Trophoblast cell (in vitro differentiated cells and primary cell): Measurements from ENCODE around the gene KLK7.

Source experiments
- DNase-seq, 2 donors: peaks; one replicate each; pipeline ENCODE4 v3.0.0-alpha.2; 2016
- H2AFZ ChIP-seq: 2 replicates; pipeline ENCODE4 v1.6.1; 2013; ENCODE audit warnings: low read length, moderate library complexity, mild to moderate bottlenecking; ENCODE audit not compliant: insufficient read depth, poor library complexity
- H2AK5ac ChIP-seq: 2 replicates; pipeline ENCODE4 v1.6.1; 2013; ENCODE audit warnings: mild to moderate bottlenecking, low read length
- H2BK120ac ChIP-seq: 2 replicates; pipeline ENCODE4 v1.6.1; 2013; ENCODE audit warnings: low read length, mild to moderate bottlenecking, moderate library complexity; ENCODE audit not compliant: insufficient read depth, poor library complexity
- H2BK12ac ChIP-seq: 2 replicates; pipeline ENCODE4 v1.6.1; 2013; ENCODE audit warnings: mild to moderate bottlenecking, low read length, moderate library complexity
- H2BK5ac ChIP-seq: 2 replicates; pipeline ENCODE4 v1.6.1; 2013; ENCODE audit warnings: low read length, low read depth, moderate library complexity, mild to moderate bottlenecking; ENCODE audit not compliant: poor library complexity
- H3K14ac ChIP-seq: 2 replicates; pipeline ENCODE4 v1.6.1; 2013; ENCODE audit warnings: mild to moderate bottlenecking, low read length
- H3K18ac ChIP-seq: 2 replicates; pipeline ENCODE4 v1.6.1; 2013; ENCODE audit warnings: mild to moderate bottlenecking, low read length
- H3K23ac ChIP-seq: 2 replicates; pipeline ENCODE4 v1.6.1; 2013; ENCODE audit warnings: low read length
- H3K27ac ChIP-seq: 2 replicates; pipeline ENCODE4 v1.5.1; 2013; ENCODE audit warnings: low read depth, mild to moderate bottlenecking, inconsistent platforms, low read length, moderate library complexity
- H3K27me3 ChIP-seq: 2 replicates; pipeline ENCODE4 v1.6.1; 2013; ENCODE audit warnings: inconsistent platforms, mild to moderate bottlenecking, low read length, moderate library complexity; ENCODE audit not compliant: insufficient read depth
- H3K36me3 ChIP-seq, 2 experiments: 1 replicate in 1 of 2; 2 replicates in 1 of 2; pipeline ENCODE4 v1.6.1; 2013; ENCODE audit warnings: low read length in 2 of 2, mild to moderate bottlenecking in 2 of 2, moderate library complexity in 1 of 2; ENCODE audit not compliant: insufficient read depth in 2 of 2, control insufficient read depth in 1 of 2
- H3K4ac ChIP-seq: 2 replicates; pipeline ENCODE4 v1.6.1; 2013; ENCODE audit warnings: low read depth, mild to moderate bottlenecking, low read length, moderate library complexity
- H3K4me1 ChIP-seq, 2 experiments: 1 replicate in 1 of 2; 2 replicates in 1 of 2; pipeline ENCODE4 v1.6.1; 2013; ENCODE audit warnings: low read length in 2 of 2, mild to moderate bottlenecking in 2 of 2, moderate library complexity in 1 of 2; ENCODE audit not compliant: insufficient read depth in 2 of 2, control insufficient read depth in 1 of 2
- H3K4me2 ChIP-seq: 2 replicates; pipeline ENCODE4 v1.6.1; 2013; ENCODE audit warnings: inconsistent platforms, mild to moderate bottlenecking, low read length, moderate library complexity
- H3K4me3 ChIP-seq: 2 replicates; pipeline ENCODE4 v1.5.1; 2013; ENCODE audit warnings: mild to moderate bottlenecking, low read depth, low read length, inconsistent platforms
- H3K79me1 ChIP-seq: one replicate; pipeline ENCODE4 v1.6.1; 2013; ENCODE audit warnings: low read length
- H3K79me2 ChIP-seq: 2 replicates; pipeline ENCODE4 v1.6.1; 2013; ENCODE audit warnings: low read length, mild to moderate bottlenecking; ENCODE audit not compliant: control insufficient read depth, insufficient read depth, poor library complexity
- H3K9ac ChIP-seq: 2 replicates; pipeline ENCODE4 v1.6.1; 2013; ENCODE audit warnings: mild to moderate bottlenecking, low read length
- H3K9me3 ChIP-seq: 2 replicates; pipeline ENCODE4 v1.6.1; 2013; ENCODE audit warnings: low read depth, mild to moderate bottlenecking, control low read depth, inconsistent platforms, low read length; ENCODE audit not compliant: insufficient read depth
- H4K12ac ChIP-seq: 2 replicates; pipeline ENCODE4 v1.6.1; 2013; ENCODE audit warnings: low read depth, mild to moderate bottlenecking, low read length, moderate library complexity
- H4K8ac ChIP-seq: 2 replicates; pipeline ENCODE4 v1.6.1; 2013; ENCODE audit warnings: low read depth, mild to moderate bottlenecking, low read length, moderate library complexity
- H4K91ac ChIP-seq: one replicate; pipeline ENCODE4 v1.6.1; 2013; ENCODE audit warnings: low read depth, mild to moderate bottlenecking, low read length, moderate library complexity
- WGBS: extraction: QIAGEN DNeasy Blood & Tissue Kit; methylation state at CpG from one replicate; pipeline ENCODE4 v1.1.7; 2013; ENCODE audit warnings: missing lambda C conversion rate; ENCODE audit not compliant: insufficient read length, insufficient coverage; ENCODE audit errors: extremely low coverage; 5-methylcytosine and 5-hydroxymethylcytosine counted together

Gene KLK7

DNA sequence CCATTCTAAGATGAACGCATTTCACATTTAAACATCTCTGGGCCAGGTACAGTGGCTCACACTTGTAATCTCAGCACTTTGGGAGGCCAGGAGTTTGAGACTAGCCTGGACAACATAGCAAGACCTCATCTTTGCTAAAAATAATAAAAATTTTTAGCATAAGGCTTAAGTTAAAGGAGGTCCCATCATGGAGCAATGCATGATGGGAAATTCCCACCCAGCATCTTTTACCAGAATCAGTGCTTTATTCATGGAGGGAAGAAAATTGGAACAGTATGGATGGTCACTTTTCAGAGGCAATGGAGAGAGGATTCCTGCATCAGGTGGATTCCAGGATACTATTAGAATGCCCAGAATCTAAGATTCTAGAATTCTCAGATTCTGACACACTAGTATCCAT, 21.5 kb upstream of the KLK7 start:
- H3K4ac ChIP-seq = no peak overlapping the region
- no peak overlapping the region for H2AK5ac ChIP-seq
- no peak overlapping the region for H2BK12ac ChIP-seq
- H3K36me3 ChIP-seq = no peaks in the 10 kb centered on the region
- H3K79me2 ChIP-seq = no peaks in the 10 kb centered on the region
- H3K23ac ChIP-seq = no peak overlapping the region
- DNase-seq = no peak
- H4K8ac ChIP-seq = no peak overlapping the region
- no peak overlapping the region for H2BK120ac ChIP-seq
- H3K4me2 ChIP-seq = no peak overlapping the region
- H2AFZ ChIP-seq = no peak overlapping the region
- no peaks in the 10 kb centered on the region for H3K27me3 ChIP-seq
- H3K9me3 ChIP-seq = peaks cover 3% of the 10 kb centered on the region
- H3K9ac ChIP-seq = no peak overlapping the region
- no peak overlapping the region for H4K91ac ChIP-seq
- WGBS = no CpG with 5 or more reads among the region's 1 CpG
- H2BK5ac ChIP-seq = no peak overlapping the region
- H3K27ac ChIP-seq = no peak overlapping the region
- H3K14ac ChIP-seq = no peak overlapping the region
- H3K79me1 ChIP-seq = no peaks in the 10 kb centered on the region
- H3K18ac ChIP-seq = no peak overlapping the region
- H3K4me3 ChIP-seq = no peak overlapping the region
- H3K4me1 ChIP-seq = peaks cover 12 to 13% of the 10 kb centered on the region in 2 experiments
- H4K12ac ChIP-seq = no peak overlapping the region

DNA sequence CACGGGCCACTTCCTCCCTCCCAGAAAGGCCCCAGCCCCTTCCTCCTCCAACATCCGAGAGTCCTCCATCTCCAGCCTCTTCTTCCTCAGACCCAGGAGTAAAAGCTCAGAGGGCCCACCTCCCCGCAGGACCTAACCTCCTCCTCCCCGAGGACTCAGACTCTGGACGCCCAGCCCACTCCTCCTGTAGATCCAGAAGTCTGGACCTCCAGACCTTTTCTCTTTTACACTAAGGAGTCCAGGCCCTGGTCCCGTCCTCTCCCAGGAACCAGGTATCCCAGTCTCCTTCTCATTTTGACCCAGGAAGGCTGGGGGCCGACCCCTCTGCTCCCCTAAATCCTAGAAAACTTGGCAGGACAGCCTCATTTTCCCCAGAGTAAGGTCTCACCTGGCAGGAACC, 19.6 kb upstream of the KLK7 start:
- no CpG with 5 or more reads among the region's 7 CpGs for WGBS
- DNase-seq = no peak
- no peak overlapping the region for H2BK12ac ChIP-seq
- H3K36me3 ChIP-seq = no peaks in the 10 kb centered on the region
- no peaks in the 10 kb centered on the region for H3K9me3 ChIP-seq
- no peaks in the 10 kb centered on the region for H3K79me2 ChIP-seq
- no peak overlapping the region for H2AFZ ChIP-seq
- no peak overlapping the region for H3K18ac ChIP-seq
- no peak overlapping the region for H4K12ac ChIP-seq
- H2AK5ac ChIP-seq = no peak overlapping the region
- no peak overlapping the region for H3K23ac ChIP-seq
- H3K4ac ChIP-seq = no peak overlapping the region
- H3K79me1 ChIP-seq = no peaks in the 10 kb centered on the region
- no peak overlapping the region for H3K4me2 ChIP-seq
- H3K9ac ChIP-seq = no peak overlapping the region
- H3K14ac ChIP-seq = no peak overlapping the region
- H4K91ac ChIP-seq = no peak overlapping the region
- H4K8ac ChIP-seq = no peak overlapping the region
- H3K27me3 ChIP-seq = no peaks in the 10 kb centered on the region
- no peak overlapping the region for H3K4me3 ChIP-seq
- H2BK5ac ChIP-seq = no peak overlapping the region
- H3K27ac ChIP-seq = no peak overlapping the region
- H3K4me1 ChIP-seq = peaks cover 12 to 13% of the 10 kb centered on the region in 2 experiments
- H2BK120ac ChIP-seq = no peak overlapping the region

DNA sequence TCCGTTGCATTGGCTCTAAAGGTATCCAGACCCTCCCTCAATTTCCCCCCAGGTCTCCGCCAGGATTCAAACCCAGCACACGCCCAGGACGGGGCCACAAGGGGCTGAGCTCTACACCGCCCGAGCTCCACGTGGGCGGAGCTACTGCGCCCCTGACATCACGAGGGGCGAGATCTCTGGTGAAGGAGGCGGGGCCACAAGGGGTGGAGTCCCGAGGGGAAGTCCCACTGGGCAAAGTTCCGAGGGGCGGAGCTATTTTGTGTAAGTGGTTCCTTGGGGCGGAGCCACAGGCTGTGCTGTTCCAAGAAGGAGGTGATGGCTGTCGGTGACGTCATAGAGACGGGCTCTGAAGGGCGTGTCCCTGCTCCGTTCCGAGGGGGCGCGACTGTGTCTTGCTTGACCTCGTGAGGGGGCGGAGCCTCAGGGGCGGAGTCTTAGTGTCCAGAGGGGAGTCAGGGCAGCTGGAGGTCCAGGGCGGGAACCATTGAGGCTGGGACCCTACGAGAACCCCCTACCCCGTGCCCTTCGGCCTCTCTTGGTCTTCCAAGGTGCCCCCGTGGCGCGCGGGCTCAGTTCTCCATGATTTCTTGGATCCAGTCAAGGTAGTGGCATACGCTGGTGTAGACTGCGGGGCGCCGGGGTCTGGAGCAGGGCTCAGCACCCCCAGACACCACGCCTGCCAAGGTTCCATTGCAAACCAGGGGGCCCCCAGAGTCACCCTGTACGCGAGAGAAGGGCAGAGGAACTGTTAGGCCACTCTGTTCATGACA, 19.0 kb upstream of the KLK7 start:
- Histone ChIP-seq H2BK120ac (no peak overlapping the region), H3K23ac (no peak overlapping the region), H4K91ac (no peak overlapping the region), H3K4me2 (peak overlapping the region; percentile 13), H3K14ac (no peak overlapping the region), H4K12ac (no peak overlapping the region), H3K27ac (no peak overlapping the region), H3K18ac (no peak overlapping the region), H3K4me3 (no peak overlapping the region), H2BK12ac (no peak overlapping the region), H2BK5ac (no peak overlapping the region), H3K27me3 (no peaks in the 10 kb centered on the region), H3K4ac (no peak overlapping the region), H3K79me2 (no peaks in the 10 kb centered on the region), H3K9ac (no peak overlapping the region), H4K8ac (no peak overlapping the region), H3K79me1 (no peaks in the 10 kb centered on the region), H2AFZ (no peak overlapping the region), H2AK5ac (peak overlapping the region; percentile 32), H3K9me3 (no peaks in the 10 kb centered on the region), H3K36me3 (no peaks in the 10 kb centered on the region), H3K4me1 (peaks cover 12 to 13% of the 10 kb centered on the region in 2 experiments)
- no CpG with 5 or more reads among the region's 42 CpGs for WGBS
- DNase-seq = no peak

DNA sequence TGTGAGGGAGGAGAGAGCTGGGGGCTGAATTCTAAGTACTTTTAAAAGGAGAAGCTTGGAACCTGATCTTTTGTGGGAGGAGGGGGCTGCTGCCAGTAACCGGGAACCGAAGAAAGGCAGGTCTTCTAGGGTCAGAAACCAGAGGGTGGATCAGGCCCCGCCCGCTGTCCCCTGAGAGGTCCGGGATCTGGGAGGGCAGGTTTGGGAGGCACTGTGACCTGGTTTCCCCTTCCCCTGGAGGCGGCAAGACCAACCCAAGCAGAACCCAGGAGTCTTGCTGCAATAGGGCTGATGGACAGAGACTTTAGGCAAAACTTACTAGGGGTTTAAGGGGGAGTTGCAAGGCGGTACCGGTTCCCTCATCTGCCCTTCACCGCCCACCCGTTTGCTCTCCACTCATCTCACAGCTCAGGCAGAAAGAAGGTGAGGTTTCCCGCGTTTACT, 18.4 kb upstream of the KLK7 start:
- peak overlapping the region; percentile 4 for H4K91ac ChIP-seq
- no peak overlapping the region for H2BK120ac ChIP-seq
- H3K4me3 ChIP-seq = no peak overlapping the region
- DNase-seq = no peak
- no peak overlapping the region for H4K12ac ChIP-seq
- H3K9me3 ChIP-seq = no peaks in the 10 kb centered on the region
- no peaks in the 10 kb centered on the region for H3K27me3 ChIP-seq
- H2AFZ ChIP-seq = no peak overlapping the region
- no peak overlapping the region for H3K4ac ChIP-seq
- no peaks in the 10 kb centered on the region for H3K79me2 ChIP-seq
- H3K27ac ChIP-seq = no peak overlapping the region
- H3K4me1 ChIP-seq = peaks cover 12 to 13% of the 10 kb centered on the region in 2 experiments
- no peaks in the 10 kb centered on the region for H3K36me3 ChIP-seq
- peak overlapping the region; percentile 13 for H4K8ac ChIP-seq
- H2BK12ac ChIP-seq = no peak overlapping the region
- H3K4me2 ChIP-seq = peak overlapping the region; percentile 13
- no peaks in the 10 kb centered on the region for H3K79me1 ChIP-seq
- no peak overlapping the region for H2BK5ac ChIP-seq
- H3K18ac ChIP-seq = no peak overlapping the region
- H3K9ac ChIP-seq = no peak overlapping the region
- H3K23ac ChIP-seq = no peak overlapping the region
- peak overlapping the region; percentile 4 for H3K14ac ChIP-seq
- WGBS = no CpG with 5 or more reads among the region's 12 CpGs
- no peak overlapping the region for H2AK5ac ChIP-seq
